Activated CD4-positive, alpha-beta T cell treated with anti-CD3 and anti-CD28 coated beads for 36 hours (primary cell): ENCODE results near the gene TRIM14. TPM values are rescaled to one million over a fixed set of nuclear protein-coding genes. Genes with fewer than 3 reads are reported as not detected.
"Not testable (repeated sequence)": the region's sequence is repeated elsewhere in the genome, so short reads cannot be mapped to it uniquely, and the experiment has no call there.

Experiments used
- ATAC-seq: fragments of 200-7000 bp; cut with Tn5 transposase; one replicate; pipeline ENCODE4 v1.10.0; 2021; ENCODE audit warnings: mild to moderate bottlenecking, moderate library complexity
- CTCF ChIA-PET: fragments of 350-600 bp; sonication (Branson Sonifier 250); formaldehyde crosslinking; loops from one replicate; lab custom pipeline; 2021; ENCODE audit warnings: antibody characterized with exemption; lab: Charles Lee
- POLR2A ChIA-PET: fragments of 350-600 bp; sonication (Branson Sonifier 250); formaldehyde crosslinking; loops from one replicate; lab custom pipeline; 2021; ENCODE audit warnings: antibody characterized with exemption, inconsistent platforms; lab: Charles Lee
- DNase-seq: peaks from one replicate; pipeline ENCODE4 v3.0.0-alpha.2; 2020
- H3K27ac Mint-ChIP-seq: one replicate; pipeline ENCODE4 v1.8.0; 2021; ENCODE audit warnings: mixed read lengths
- H3K27me3 Mint-ChIP-seq: one replicate; pipeline ENCODE4 v1.8.0; 2021; ENCODE audit warnings: mixed read lengths
- H3K36me3 Mint-ChIP-seq: one replicate; pipeline ENCODE4 v1.8.0; 2021; ENCODE audit warnings: low read depth, mixed read lengths
- H3K4me1 Mint-ChIP-seq: one replicate; pipeline ENCODE4 v1.8.0; 2021; ENCODE audit warnings: mixed read lengths
- H3K4me3 Mint-ChIP-seq: one replicate; pipeline ENCODE4 v1.8.0; 2021; ENCODE audit warnings: mild to moderate bottlenecking, moderate library complexity, mixed read lengths
- H3K9me3 Mint-ChIP-seq: one replicate; pipeline ENCODE4 v1.8.0; 2021; ENCODE audit warnings: low read depth, mixed read lengths
- intact Hi-C, 2 experiments: fragments of 100-400 bp; cut with DNase I in 1 of 2; cut with micrococcal nuclease in 1 of 2; formaldehyde crosslinking; loops; one replicate each; pipeline versions ENCODE4 v1.14.2 to v1.15.1; 2022 to 2024; cut with DNase I, micrococcal nuclease
- total RNA-seq, 2 experiments: library from RNA; stranded (reverse); gene quantifications; one replicate each; pipeline ENCODE4 v1.2.3, GENCODE V29; 2021

Gene TRIM14
- total RNA-seq, 2 experiments from 2014 or later: 54.6 to 59.6 TPM

GRCh38 chr9:98140503-98140902, 21.5 kb upstream of the TRIM14 start:
- no peak overlapping the region for H3K4me3 Mint-ChIP-seq
- ATAC-seq (no peak), DNase-seq (no peak)
- POLR2A ChIA-PET: interaction anchor here (0.6 kb wide), 1 partner anchor 204 kb away, joined by 3 read pairs; no protein-coding TSS in a partner anchor
- intact Hi-C loops: no loop called here
- H3K27ac Mint-ChIP-seq: no peak overlapping the region
- CTCF ChIA-PET: no interaction called here
- no peaks in the 10 kb centered on the region for H3K27me3 Mint-ChIP-seq
- H3K4me1 Mint-ChIP-seq: no peaks in the 10 kb centered on the region
- no peaks in the 10 kb centered on the region for H3K36me3 Mint-ChIP-seq
- H3K9me3 Mint-ChIP-seq: no peaks in the 10 kb centered on the region

GRCh38 chr9:98136489-98136888, 17.5 kb upstream of the TRIM14 start:
- DNase-seq (no peak), ATAC-seq (no peak)
- Mint-ChIP-seq H3K4me3 (no peak overlapping the region), H3K9me3 (no peaks in the 10 kb centered on the region), H3K36me3 (no peaks in the 10 kb centered on the region), H3K4me1 (no peaks in the 10 kb centered on the region), H3K27me3 (no peaks in the 10 kb centered on the region), H3K27ac (no peak overlapping the region)
- intact Hi-C loops: no loop called here
- POLR2A ChIA-PET: no interaction called here
- CTCF ChIA-PET: no interaction called here

- ChIA-PET POLR2A (no interaction called here), CTCF (no interaction called here)
- Mint-ChIP-seq H3K9me3 (no peaks in the 10 kb centered on the region), H3K36me3 (no peaks in the 10 kb centered on the region), H3K4me1 (no peaks in the 10 kb centered on the region), H3K27me3 (no peaks in the 10 kb centered on the region), H3K4me3 (no peak overlapping the region), H3K27ac (no peak overlapping the region)
- DNase-seq (no peak), ATAC-seq (no peak)
- intact Hi-C loops: no loop called here
These were observed 16.9 kb upstream of the TRIM14 start for GRCh38 chr9:98135938-98136337.

- POLR2A ChIA-PET: no interaction called here
- DNase-seq (no peak), ATAC-seq (no peak)
- Mint-ChIP-seq H3K27ac (no peak overlapping the region), H3K27me3 (no peaks in the 10 kb centered on the region), H3K4me1 (no peaks in the 10 kb centered on the region), H3K9me3 (no peaks in the 10 kb centered on the region), H3K36me3 (no peaks in the 10 kb centered on the region), H3K4me3 (no peak overlapping the region)
- intact Hi-C loops: no loop called here
- CTCF ChIA-PET: interaction anchor here (0.8 kb wide), 1 partner anchor 18 kb away, joined by 3 read pairs; no protein-coding TSS in a partner anchor
These were observed 16.5 kb upstream of the TRIM14 start for GRCh38 chr9:98135558-98135934.

GRCh38 chr9:98134702-98135557, 15.9 kb upstream of the TRIM14 start:
- H3K36me3 Mint-ChIP-seq: no peaks in the 10 kb centered on the region
- H3K4me1 Mint-ChIP-seq: no peaks in the 10 kb centered on the region
- intact Hi-C loops: no loop called here
- H3K4me3 Mint-ChIP-seq: no peak overlapping the region
- H3K27ac Mint-ChIP-seq: no peak overlapping the region
- ATAC-seq: no peak
- no peaks in the 10 kb centered on the region for H3K27me3 Mint-ChIP-seq
- ChIA-PET POLR2A (no interaction called here), CTCF (interaction anchor here (0.8 kb wide), 1 partner anchor 17 kb away, joined by 3 read pairs; no protein-coding TSS in a partner anchor)
- no peaks in the 10 kb centered on the region for H3K9me3 Mint-ChIP-seq
- DNase-seq: no peak

GRCh38 chr9:98132806-98133631, 14.0 kb upstream of the TRIM14 start:
- ChIA-PET POLR2A (no interaction called here), CTCF (interaction anchor here (0.6 kb wide), 1 partner anchor 23 kb away, joined by 3 read pairs; no protein-coding TSS in a partner anchor)
- no peak for ATAC-seq
- Mint-ChIP-seq H3K4me1 (no peaks in the 10 kb centered on the region), H3K4me3 (no peak overlapping the region), H3K27me3 (no peaks in the 10 kb centered on the region), H3K9me3 (no peaks in the 10 kb centered on the region), H3K27ac (no peak overlapping the region), H3K36me3 (no peaks in the 10 kb centered on the region)
- intact Hi-C loops: no loop called here
- no peak for DNase-seq

GRCh38 chr9:98132158-98132557, 13.1 kb upstream of the TRIM14 start:
- no peak overlapping the region for H3K27ac Mint-ChIP-seq
- H3K4me3 Mint-ChIP-seq: no peak overlapping the region
- H3K36me3 Mint-ChIP-seq: no peaks in the 10 kb centered on the region
- CTCF ChIA-PET: interaction anchor here (0.6 to 1.4 kb wide), 2 partner anchors 10 to 109 kb away, joined by 3 read pairs; no protein-coding TSS in a partner anchor
- no peaks in the 10 kb centered on the region for H3K4me1 Mint-ChIP-seq
- no peaks in the 10 kb centered on the region for H3K27me3 Mint-ChIP-seq
- DNase-seq (no peak), ATAC-seq (no peak)
- intact Hi-C loops: no loop called here
- POLR2A ChIA-PET: no interaction called here
- H3K9me3 Mint-ChIP-seq: no peaks in the 10 kb centered on the region

- ChIA-PET POLR2A (no interaction called here), CTCF (interaction anchor here (0.7 to 1.8 kb wide), 3 partner anchors 8 to 111 kb away, joined by 3 read pairs; no protein-coding TSS in a partner anchor)
- Mint-ChIP-seq H3K4me1 (no peaks in the 10 kb centered on the region), H3K36me3 (peaks cover 4% of the 10 kb centered on the region), H3K9me3 (no peaks in the 10 kb centered on the region), H3K27ac (no peak overlapping the region), H3K27me3 (no peaks in the 10 kb centered on the region), H3K4me3 (no peak overlapping the region)
- intact Hi-C loops: no loop called here
- no peak for DNase-seq
- ATAC-seq: no peak
These were observed 11.7 kb upstream of the TRIM14 start for GRCh38 chr9:98130576-98131228.

GRCh38 chr9:98130060-98130459, 11.0 kb upstream of the TRIM14 start:
- H3K27ac Mint-ChIP-seq, POLR2A ChIA-PET, intact Hi-C loops, ATAC-seq, DNase-seq, H3K27me3 Mint-ChIP-seq, H3K36me3 Mint-ChIP-seq, H3K4me1 Mint-ChIP-seq, H3K4me3 Mint-ChIP-seq, H3K9me3 Mint-ChIP-seq: not testable (repeated sequence)
- CTCF ChIA-PET: interaction anchor here (1.8 kb wide), 1 partner anchor 12 kb away, joined by 3 read pairs; no protein-coding TSS in a partner anchor

- ChIA-PET POLR2A (no interaction called here), CTCF (interaction anchor here (0.7 to 1.8 kb wide), 2 partner anchors 11 to 128 kb away, joined by 3 read pairs; no protein-coding TSS in a partner anchor)
- DNase-seq (no peak), ATAC-seq (no peak)
- Mint-ChIP-seq H3K27me3 (no peaks in the 10 kb centered on the region), H3K4me3 (no peak overlapping the region), H3K36me3 (peaks cover 6% of the 10 kb centered on the region), H3K4me1 (no peaks in the 10 kb centered on the region), H3K27ac (no peak overlapping the region), H3K9me3 (no peaks in the 10 kb centered on the region)
- intact Hi-C loops: no loop called here
These were observed 10.4 kb upstream of the TRIM14 start for GRCh38 chr9:98129451-98129881.

- H3K4me1 Mint-ChIP-seq: no peaks in the 10 kb centered on the region
- H3K27me3 Mint-ChIP-seq: no peaks in the 10 kb centered on the region
- peaks cover 6% of the 10 kb centered on the region for H3K36me3 Mint-ChIP-seq
- H3K27ac Mint-ChIP-seq: no peak overlapping the region
- ATAC-seq: no peak
- intact Hi-C loops: no loop called here
- POLR2A ChIA-PET: no interaction called here
- CTCF ChIA-PET: interaction anchor here (0.6 to 1.0 kb wide), 3 partner anchors 10 to 76 kb away, joined by 3 read pairs; no protein-coding TSS in a partner anchor
- no peak for DNase-seq
- no peaks in the 10 kb centered on the region for H3K9me3 Mint-ChIP-seq
- no peak overlapping the region for H3K4me3 Mint-ChIP-seq
These were observed 9.3 kb upstream of the TRIM14 start for GRCh38 chr9:98128316-98128715.
